NCI-H2081 treated with DMSO at 0.1 percent for 48 hours (cell line): ENCODE data around the gene DNAH10.
"Not testable (repeated sequence)": the region's sequence is repeated elsewhere in the genome, so short reads cannot be mapped to it uniquely, and the experiment has no call there.

Source experiments
- DNase-seq: peaks from one replicate; lab custom pipeline; 2025; lab: John Stamatoyannopoulos, UW

The DNAH10 gene

GRCh38 chr12:123744836-123745235 is 17.3 kb upstream of the DNAH10 start:
- DNase-seq: no peak

DNA sequence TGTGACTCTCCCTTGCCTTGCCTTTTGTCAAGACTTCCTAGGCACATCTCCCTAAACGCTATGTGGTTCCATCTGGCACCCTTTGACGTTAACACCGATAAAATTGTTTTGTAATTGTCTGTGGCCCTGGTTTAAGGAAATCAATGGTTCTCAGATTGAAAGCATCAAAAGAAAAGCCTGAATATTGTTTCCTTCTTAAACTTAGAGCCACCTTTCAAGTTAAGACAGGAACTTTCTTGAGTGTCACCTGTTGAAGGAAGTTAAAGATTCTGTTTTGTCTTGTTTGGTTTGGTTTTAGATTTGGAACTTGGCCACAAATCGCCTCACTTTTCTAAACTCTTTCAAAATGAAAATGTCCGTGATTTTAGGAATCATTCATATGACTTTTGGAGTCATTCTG is 14.8 kb upstream of the DNAH10 start:
- DNase-seq: no peak

GRCh38 chr12:123748161-123748560 is 13.9 kb upstream of the DNAH10 start:
- DNase-seq: no peak

GRCh38 chr12:123748661-123749060 is 13.4 kb upstream of the DNAH10 start:
- no peak for DNase-seq

- DNase-seq: no peak
Observed at GRCh38 chr12:123749355-123749754, 12.7 kb upstream of the DNAH10 start.

GRCh38 chr12:123750159-123750656 is 11.9 kb upstream of the DNAH10 start:
- DNase-seq: no peak

- no peak for DNase-seq
Observed at GRCh38 chr12:123752046-123752445, 10.1 kb upstream of the DNAH10 start.

GRCh38 chr12:123754041-123754772 is 7.9 kb upstream of the DNAH10 start:
- DNase-seq: no peak

- DNase-seq: no peak
Observed at GRCh38 chr12:123757561-123757960, 4.5 kb upstream of the DNAH10 start.

DNA sequence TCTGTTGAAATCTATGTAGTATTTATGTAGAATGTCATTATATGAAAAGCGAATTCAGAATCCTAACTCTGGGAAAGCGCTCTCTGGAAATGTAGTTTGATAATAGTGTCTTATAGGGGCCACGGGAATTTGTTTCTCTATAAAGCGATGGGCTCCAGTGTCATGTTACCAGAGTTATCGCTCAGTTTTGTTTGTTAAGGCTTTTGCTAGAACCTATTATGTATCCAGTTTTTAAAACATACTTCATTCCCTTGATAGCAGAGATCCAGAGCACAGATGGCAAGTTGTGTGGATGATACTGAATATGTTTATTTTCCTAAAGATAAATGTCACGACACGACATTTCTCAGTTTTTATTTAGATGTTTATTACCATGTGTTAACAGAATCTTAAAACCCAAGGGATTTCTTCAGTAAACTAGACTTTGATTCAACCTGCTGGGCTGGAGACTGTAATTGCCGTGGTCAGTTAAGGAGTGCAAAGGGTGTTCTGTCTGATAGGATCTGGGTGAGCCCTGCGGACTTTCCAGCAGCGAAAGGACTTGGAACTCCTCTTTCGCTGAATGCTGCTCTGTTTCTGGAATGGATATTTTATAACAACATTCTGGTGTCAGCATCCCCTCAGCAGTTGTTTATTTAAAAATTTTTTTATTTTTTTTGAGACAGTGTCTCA is 1.7 kb upstream of the DNAH10 start:
- DNase-seq: no peak

GRCh38 chr12:123762715-123763052 is 583 bp downstream of the DNAH10 start:
- DNase-seq: no peak

DNA sequence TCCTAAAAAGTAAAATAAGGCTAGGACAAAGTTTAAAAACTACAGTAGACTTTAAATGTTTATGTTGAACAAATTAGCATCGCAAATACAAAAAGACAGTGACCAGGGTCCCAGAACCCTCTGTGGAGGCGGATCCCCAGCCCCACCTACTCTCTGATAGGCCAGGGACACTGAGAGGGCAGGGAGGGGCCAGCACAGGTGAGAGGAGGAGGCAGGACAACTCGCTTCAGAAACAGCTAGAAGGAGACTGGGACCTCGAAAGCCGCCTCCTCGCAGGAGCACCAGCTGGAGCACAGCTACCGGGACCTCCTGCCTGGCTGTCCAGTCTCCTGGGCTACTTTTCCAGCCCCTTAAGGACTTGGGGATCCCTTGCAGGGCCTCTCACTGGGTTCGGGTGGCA is 992 bp downstream of the DNAH10 start:
- DNase-seq: no peak

- no peak for DNase-seq
Observed at GRCh38 chr12:123764109-123764508, 2.0 kb downstream of the DNAH10 start.

DNA sequence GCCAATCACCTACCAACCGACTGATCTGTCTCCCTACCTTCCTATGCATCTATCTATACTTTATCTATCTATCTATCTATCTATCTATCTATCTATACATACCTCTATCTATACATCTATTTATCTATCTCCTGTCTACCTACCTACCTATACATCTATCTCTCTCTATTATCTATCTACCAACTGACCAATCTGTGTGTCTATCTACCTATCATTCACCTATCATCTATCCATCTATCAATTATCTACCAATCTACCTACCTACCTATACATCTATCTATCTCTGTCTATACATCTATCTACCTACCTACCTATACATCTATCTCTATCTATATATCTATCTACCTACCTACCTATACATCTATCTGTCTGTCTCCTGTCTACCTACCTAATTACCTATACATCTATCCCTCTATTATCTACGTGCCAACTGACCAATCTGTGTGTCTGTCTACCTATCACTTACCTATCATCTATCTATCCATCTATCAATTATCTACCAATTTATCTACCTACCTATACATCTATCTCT is 3.5 kb downstream of the DNAH10 start:
- no peak for DNase-seq

DNA sequence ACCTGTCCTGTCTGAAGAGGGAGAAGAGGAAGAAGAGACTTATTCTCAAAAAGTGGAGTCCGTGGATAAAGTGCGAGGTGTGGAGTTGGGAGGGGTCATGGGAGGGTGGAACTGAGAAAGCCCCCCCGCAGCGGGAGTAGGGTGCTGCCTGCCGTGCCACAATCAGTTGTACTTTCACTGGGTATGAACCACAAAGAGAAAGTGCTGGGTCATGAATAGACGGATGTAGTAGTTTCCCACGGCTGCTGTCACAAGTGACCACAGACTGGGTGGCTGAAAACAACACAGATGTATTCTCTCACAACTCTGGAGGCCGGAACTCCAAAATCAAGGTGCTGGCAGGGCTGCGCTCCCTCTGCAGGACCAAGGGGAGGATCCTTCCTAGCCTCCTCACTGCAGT is 5.5 kb downstream of the DNAH10 start:
- no peak for DNase-seq

DNA sequence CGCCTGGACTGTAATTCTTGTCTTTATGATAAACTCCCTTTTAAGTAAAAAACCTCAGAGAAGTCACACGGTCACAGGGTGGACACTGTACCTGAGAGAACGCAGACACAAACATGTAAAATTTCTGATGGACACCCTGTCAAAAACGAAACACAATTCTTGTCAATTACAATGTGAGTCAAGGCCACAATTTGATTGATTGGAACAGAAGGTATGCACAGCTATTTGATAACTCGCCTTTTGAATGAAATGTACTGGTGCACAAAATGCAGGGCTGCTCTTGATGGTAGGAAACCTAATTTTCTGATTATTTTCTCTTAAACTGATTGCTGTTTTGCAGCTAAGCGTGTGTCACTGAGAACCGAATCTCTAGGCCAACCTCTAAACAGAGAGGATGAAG is 9.2 kb downstream of the DNAH10 start:
- no peak for DNase-seq

DNA sequence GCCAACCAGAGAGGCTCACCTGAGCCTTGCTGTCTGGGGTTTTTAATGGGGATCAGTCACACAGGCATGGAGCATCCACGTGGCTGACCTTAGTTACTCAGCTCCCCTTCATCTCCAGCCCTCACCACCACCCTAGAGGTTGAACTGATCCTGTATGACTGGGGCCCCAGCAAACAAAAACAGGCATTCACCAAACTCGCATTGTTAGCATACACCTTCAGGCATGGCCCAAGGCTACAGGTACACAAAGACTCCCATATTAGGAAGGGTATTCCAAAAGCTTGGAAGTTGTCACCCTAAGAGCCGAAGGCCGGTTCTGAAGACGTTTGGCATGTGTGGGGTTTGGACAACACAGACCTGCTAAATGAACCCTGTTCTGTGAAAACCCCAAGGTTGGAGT is 10.0 kb downstream of the DNAH10 start:
- no peak for DNase-seq

- no peak for DNase-seq
Observed at GRCh38 chr12:123773375-123773774, 11.3 kb downstream of the DNAH10 start.

GRCh38 chr12:123779551-123779950 is 17.4 kb downstream of the DNAH10 start:
- no peak for DNase-seq

DNA sequence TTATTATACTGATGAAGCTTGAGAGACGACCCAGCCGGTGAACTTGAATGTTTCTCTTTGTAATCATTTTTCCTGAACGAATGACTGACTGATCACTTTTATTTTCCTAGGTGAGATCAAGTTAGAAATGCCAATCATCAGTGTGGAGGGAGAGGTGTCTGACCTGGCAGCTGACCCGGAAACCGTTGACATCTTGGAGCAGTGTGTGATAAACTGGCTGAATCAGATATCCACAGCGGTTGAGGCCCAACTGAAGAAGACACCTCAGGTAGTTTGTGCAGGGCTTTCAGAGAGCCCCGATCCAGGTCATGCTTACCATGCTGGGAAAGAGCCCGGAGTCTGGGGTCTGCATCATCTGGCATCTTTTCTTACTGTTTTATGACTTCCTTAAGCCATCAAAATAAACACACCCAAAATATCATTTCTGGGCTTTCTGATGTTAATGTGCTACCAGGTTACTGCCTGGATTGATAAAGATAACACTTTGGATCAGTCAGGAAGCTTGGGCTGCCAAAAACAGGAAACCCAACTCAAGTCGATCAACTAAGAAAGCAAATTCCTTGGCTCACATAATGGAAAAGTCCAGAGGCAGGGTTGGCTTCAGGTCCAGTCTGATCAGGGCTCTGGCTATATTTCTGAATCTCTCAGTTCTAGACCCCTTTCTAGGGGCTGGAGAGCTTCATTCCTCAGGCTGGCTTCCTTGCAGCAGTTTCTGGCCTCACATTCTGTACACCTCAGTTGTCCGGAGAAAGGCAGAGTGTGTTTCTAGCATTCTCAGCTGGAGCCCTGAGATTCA is 21.1 kb downstream of the DNAH10 start:
- no peak for DNase-seq

GRCh38 chr12:123787466-123787865 is 25.4 kb downstream of the DNAH10 start:
- no peak for DNase-seq

- DNase-seq: no peak
Observed at GRCh38 chr12:123788541-123788940, 26.4 kb downstream of the DNAH10 start.

DNA sequence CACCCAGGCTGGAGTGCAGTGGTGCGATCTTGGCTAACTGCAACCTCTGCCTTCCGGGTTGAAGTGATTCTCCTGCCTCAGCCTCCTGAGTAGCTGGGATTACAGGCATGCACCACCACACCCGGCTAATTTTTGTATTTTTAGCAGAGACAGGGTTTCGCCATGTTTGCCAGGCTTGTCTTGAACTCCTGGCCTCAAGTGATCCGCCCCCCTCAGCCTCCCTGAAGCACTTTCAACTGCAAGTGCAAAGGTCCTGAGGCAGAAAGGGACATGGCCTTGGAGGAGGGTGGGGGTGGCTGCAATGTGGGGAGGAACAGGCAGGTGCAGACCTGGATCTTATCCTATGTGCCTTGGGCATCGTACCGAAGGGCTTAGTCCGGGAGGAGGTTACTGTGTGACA is 27.3 kb downstream of the DNAH10 start:
- DNase-seq: not testable (repeated sequence)
